GM19324 (cell line): ENCODE results near the gene C20orf144.

Experiments
- ATAC-seq: cut with Tn5 transposase; IDR thresholded peaks from one replicate; pipeline ENCODE4 v1.9.1; 2021; ENCODE audit warnings: mild to moderate bottlenecking, moderate library complexity; ENCODE audit not compliant: unreplicated experiment, low FRiP score

C20orf144 gene

GRCh38 chr20:33675136-33675959 is 13.2 kb downstream of the C20orf144 start:
- no peak for ATAC-seq

- no peak for ATAC-seq
These were observed 14.0 kb downstream of the C20orf144 start for GRCh38 chr20:33676121-33676520.

- ATAC-seq, result no peak
These were observed 14.8 kb downstream of the C20orf144 start for GRCh38 chr20:33676652-33677645.

- no peak for ATAC-seq
These were observed 16.0 kb downstream of the C20orf144 start for GRCh38 chr20:33677991-33678702.

- ATAC-seq, result peak; percentile 50
These were observed 17.8 kb downstream of the C20orf144 start for GRCh38 chr20:33679758-33680485.

- ATAC-seq, result no peak
These were observed 18.6 kb downstream of the C20orf144 start for GRCh38 chr20:33680686-33681085.

GRCh38 chr20:33681288-33681687 is 19.2 kb downstream of the C20orf144 start:
- no peak for ATAC-seq

- ATAC-seq, result no peak
These were observed 19.7 kb downstream of the C20orf144 start for GRCh38 chr20:33681728-33682353.

GRCh38 chr20:33684533-33685327 is 22.6 kb downstream of the C20orf144 start:
- ATAC-seq, result no peak

- peak; percentile 23 for ATAC-seq
These were observed 23.4 kb downstream of the C20orf144 start for GRCh38 chr20:33685328-33686099.

GRCh38 chr20:33686100-33686983 is 24.2 kb downstream of the C20orf144 start, which contains the start of gene E2F1:
Gene E2F1 (minus strand): TSS chr20:33686385. CDS start chr20:33686264, 121 bp downstream.
- ATAC-seq, result peak; percentile 89

- ATAC-seq, result no peak
These were observed 24.8 kb downstream of the C20orf144 start for GRCh38 chr20:33686984-33687366.

- no peak for ATAC-seq
These were observed 25.3 kb downstream of the C20orf144 start for GRCh38 chr20:33687370-33687915.

- ATAC-seq, result no peak
These were observed 26.1 kb downstream of the C20orf144 start for GRCh38 chr20:33687993-33688937.

GRCh38 chr20:33688938-33689424 is 26.9 kb downstream of the C20orf144 start:
- ATAC-seq, result no peak
